AG08396 (cell line): ENCODE results near the gene DACT2.

Experiments used
- DNase-seq: peaks from one replicate; pipeline ENCODE4 v3.0.0; 2012; ENCODE audit warnings: low spot score, mixed read lengths

The DACT2 gene

DNA sequence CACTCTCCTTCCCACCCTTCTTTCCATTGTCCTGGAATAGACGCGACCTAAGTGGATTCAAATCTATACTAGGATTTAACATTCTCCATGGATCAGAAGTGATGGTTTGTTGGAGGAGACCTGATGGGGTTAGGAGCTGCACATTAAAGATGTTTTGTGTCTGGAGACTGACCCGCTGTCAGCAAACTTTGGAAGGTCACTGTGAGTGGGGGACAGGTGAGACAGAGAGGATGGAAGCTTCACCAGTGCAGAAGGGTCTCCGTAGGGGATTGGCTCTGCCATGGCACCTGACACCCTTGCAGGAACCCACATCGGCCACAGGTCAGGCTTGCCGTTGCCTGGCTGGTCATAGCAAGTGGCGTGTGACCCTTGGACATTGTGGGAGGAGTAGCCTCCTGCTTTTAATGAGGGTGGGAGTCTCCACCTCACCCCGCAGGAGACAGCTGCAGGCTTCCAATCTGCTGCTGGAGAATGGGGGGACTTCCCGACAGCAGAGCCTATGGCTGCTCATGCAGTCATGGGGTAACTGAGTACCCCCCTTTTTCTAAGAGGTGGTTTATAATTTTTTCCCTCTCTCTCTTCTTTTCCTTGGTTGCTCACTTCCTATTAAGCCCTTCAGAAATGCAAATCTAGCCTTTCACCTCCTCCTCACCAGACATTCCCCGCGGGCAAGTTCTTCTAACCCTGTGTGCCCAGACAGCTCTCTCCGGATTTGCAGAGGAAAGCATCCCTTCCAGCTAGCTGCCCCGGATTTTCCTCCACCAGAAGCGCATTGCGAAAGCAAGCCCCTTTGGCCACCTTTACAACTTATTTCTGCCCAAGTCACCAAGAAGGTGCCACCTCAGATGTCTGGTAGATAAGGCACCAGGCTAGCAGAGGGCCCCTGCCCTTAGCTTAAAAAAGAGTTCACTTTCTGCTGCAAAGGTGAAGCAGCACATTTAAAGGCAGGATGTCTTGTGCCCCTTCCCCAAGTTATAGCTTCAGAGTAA lies 53.5 kb downstream of the DACT2 start:
- DNase-seq: no peak

DNA sequence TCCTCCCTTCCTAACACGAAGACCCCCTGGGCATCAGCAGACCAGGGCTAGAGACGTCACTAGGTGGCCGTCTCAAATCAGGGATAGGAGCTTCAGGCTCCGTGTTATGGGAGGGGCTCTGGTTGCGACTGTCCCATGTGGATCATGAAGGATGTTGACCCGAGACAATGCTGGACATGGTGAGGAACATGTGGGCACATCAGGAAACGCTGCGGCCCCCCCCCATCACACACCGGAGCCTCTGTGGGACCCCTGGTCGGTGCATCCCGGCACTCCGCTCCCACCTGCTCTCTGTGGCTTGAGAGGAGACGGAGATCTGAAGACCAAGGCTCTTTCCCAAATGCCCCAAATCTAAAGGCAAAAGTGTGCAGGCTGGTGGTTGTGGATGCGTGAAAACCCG lies 54.2 kb downstream of the DACT2 start:
- DNase-seq: no peak

GRCh38 chr6:168264593-168265335 lies 54.8 kb downstream of the DACT2 start:
- no peak for DNase-seq

DNA sequence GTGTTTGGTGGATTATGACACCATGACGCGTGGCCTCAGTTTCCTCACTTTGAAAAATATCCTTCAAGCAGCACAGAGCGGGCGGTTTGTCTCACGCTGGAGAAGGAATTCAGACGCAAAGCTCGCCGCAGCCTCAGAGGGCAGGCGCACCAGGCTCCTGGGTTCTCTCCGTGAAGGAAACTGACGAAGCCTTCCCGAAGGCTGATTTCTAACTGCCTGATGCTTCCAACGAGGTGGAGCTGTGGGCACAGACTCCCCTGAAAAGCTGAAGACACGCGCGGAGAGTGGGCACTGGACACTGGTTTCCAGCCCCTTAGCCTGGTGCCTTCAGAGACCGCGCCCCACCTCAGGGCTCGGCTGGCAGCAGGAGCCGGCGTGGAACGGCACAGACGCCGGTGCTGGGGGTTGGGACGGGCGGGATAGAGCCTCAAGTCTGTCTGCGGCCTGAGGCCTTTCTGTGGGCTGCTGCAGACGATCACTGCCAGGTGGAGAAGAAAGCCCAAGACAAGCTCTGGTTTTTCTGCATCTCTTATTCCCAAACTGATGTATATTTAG lies 56.1 kb downstream of the DACT2 start:
- no peak for DNase-seq

GRCh38 chr6:168261234-168261633 lies 58.3 kb downstream of the DACT2 start:
- DNase-seq: no peak

- no peak for DNase-seq
Observed at GRCh38 chr6:168260420-168260987, 59.1 kb downstream of the DACT2 start.

GRCh38 chr6:168258795-168259194 lies 60.8 kb downstream of the DACT2 start:
- DNase-seq: no peak

- DNase-seq: no peak
Observed at GRCh38 chr6:168256940-168257339, 62.6 kb downstream of the DACT2 start.
